A673 (cell line): ENCODE data around the gene KRIT1. TPM values are rescaled to one million over a fixed set of nuclear protein-coding genes. Genes with fewer than 3 reads are reported as not detected.

ENCODE experiments used
- BruUV-seq: library from RNA; stranded (reverse); fragments of 400-500 nt; replicated peaks from 2 replicates; lab custom pipeline; 2021; lab: Mats Ljungman, UMichigan
- CTCF ChIA-PET: fragments of 300-600 bp; sonication (Branson Sonifier 250); formaldehyde crosslinking; loops from one replicate; lab custom pipeline; 2022; ENCODE audit warnings: antibody characterized with exemption; lab: Charles Lee
- POLR2A ChIA-PET: fragments of 300-600 bp; sonication (Branson Sonifier 250); formaldehyde crosslinking; loops from one replicate; lab custom pipeline; 2022; ENCODE audit warnings: antibody characterized with exemption; ENCODE audit not compliant: low non-redundant PET; lab: Charles Lee
- DNase-seq: peaks from one replicate; pipeline ENCODE4 v3.0.0-alpha.2; 2015; ENCODE audit warnings: low spot score
- H3K27ac ChIP-seq: fragments of 200-600 bp; sonication (generic); 2 replicates; pipeline ENCODE4 v1.5.1; 2016; ENCODE audit warnings: mixed run types, low read depth, mild to moderate bottlenecking, mixed read lengths, antibody characterized with exemption, low read length; ENCODE audit not compliant: poor library complexity, severe bottlenecking
- H3K27me3 ChIP-seq: fragments of 200-600 bp; sonication (generic); replicated peaks from 2 replicates; pipeline ENCODE4 v1.6.1; 2017; ENCODE audit warnings: mixed run types, low read depth, mild to moderate bottlenecking, mixed read lengths, antibody characterized with exemption, low read length; ENCODE audit not compliant: insufficient read depth, poor library complexity
- H3K36me3 ChIP-seq: fragments of 200-600 bp; sonication (generic); 2 replicates; pipeline ENCODE4 v1.6.1; 2016; ENCODE audit warnings: mixed run types, mild to moderate bottlenecking, mixed read lengths, antibody characterized with exemption, low read length; ENCODE audit not compliant: insufficient read depth, poor library complexity, severe bottlenecking
- H3K4me1 ChIP-seq: fragments of 200-600 bp; sonication (generic); 2 replicates; pipeline ENCODE4 v1.6.1; 2017; ENCODE audit warnings: mixed run types, mild to moderate bottlenecking, mixed read lengths, antibody characterized with exemption, low read length; ENCODE audit not compliant: insufficient read depth, poor library complexity, severe bottlenecking
- H3K4me3 ChIP-seq: fragments of 200-600 bp; sonication (generic); 2 replicates; pipeline ENCODE4 v1.5.1; 2016; ENCODE audit warnings: low read depth, mixed run types, mild to moderate bottlenecking, mixed read lengths, low read length; ENCODE audit not compliant: poor library complexity, severe bottlenecking
- H3K9me3 ChIP-seq: fragments of 200-600 bp; sonication (generic); 2 replicates; pipeline ENCODE4 v1.6.1; 2016; ENCODE audit warnings: mixed run types, low read depth, mild to moderate bottlenecking, mixed read lengths, antibody characterized with exemption, low read length; ENCODE audit not compliant: poor library complexity, severe bottlenecking
- EZH2 ChIP-seq: fragments of 200-600 bp; sonication (generic); IDR thresholded peaks from 2 replicates; pipeline ENCODE4 v1.6.1; 2017; ENCODE audit warnings: borderline replicate concordance, low read depth, mild to moderate bottlenecking, mixed read lengths, antibody characterized with exemption, low read length; ENCODE audit not compliant: poor library complexity, severe bottlenecking
- intact Hi-C: fragments of 100-400 bp; cut with micrococcal nuclease; formaldehyde crosslinking; loops from one replicate; pipeline ENCODE4 v1.10.0; 2022; ENCODE audit not compliant: unreplicated experiment
- total RNA-seq: library from RNA; stranded (reverse); gene quantifications from 2 replicates; pipeline ENCODE4 v1.2.3, GENCODE V29; 2021
- TF ChIP-seq, protein P1 (sequence below): fragments of 300-800, 200-600 bp; sonication (generic); conservative IDR thresholded peaks from 2 replicates; pipeline ENCODE4 v1.5.1; 2017; ENCODE audit warnings: low read depth, mild to moderate bottlenecking, antibody characterized with exemption, low read length, moderate library complexity, mixed read lengths

The KRIT1 gene
- total RNA-seq, 1 experiment from 2014 or later: 41.3 TPM

DNA sequence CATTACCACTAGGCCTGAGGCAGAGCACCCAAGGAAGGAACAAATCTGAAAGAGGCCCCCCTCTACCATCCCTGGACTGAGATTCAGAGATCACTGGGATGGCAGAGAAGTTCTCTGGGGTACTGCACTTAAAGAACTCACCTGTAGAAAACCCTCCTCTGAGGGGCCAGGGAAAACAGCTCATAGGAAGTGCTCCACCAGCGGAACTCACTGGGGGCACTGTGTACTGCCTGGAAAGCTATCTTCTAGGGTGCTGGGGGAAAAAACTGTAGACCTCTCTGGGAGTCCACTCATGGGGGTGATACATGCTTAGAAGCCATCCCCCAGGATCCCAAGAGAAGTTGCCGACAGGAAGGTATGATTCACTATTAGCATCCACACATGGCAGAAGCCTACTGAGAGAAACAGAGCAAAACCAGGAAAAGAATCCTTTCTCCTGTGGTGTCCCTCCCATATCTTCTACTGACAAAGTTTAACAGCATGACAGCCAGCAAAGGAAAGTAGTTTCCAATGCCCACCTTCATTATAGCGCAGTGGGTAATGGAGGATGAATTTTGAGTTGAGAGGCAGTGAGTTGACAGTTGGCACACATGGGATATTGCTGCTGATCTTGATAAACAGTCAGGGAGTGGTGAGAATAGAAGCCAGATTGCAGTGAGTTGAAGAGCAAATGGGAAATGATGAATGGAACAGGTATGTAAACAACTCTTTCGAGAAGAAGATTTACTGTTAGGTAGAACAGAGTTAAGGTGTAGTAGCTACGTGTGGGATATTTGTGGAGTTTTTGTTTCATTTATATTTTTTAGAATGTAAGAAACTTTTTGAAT lies 20.9 kb upstream of the KRIT1 start:
- TF ChIP-seq EZH2: no peak
- TF ChIP-seq, protein P1, sequence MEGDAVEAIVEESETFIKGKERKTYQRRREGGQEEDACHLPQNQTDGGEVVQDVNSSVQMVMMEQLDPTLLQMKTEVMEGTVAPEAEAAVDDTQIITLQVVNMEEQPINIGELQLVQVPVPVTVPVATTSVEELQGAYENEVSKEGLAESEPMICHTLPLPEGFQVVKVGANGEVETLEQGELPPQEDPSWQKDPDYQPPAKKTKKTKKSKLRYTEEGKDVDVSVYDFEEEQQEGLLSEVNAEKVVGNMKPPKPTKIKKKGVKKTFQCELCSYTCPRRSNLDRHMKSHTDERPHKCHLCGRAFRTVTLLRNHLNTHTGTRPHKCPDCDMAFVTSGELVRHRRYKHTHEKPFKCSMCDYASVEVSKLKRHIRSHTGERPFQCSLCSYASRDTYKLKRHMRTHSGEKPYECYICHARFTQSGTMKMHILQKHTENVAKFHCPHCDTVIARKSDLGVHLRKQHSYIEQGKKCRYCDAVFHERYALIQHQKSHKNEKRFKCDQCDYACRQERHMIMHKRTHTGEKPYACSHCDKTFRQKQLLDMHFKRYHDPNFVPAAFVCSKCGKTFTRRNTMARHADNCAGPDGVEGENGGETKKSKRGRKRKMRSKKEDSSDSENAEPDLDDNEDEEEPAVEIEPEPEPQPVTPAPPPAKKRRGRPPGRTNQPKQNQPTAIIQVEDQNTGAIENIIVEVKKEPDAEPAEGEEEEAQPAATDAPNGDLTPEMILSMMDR: no peak
- CTCF ChIA-PET: interaction anchor here (0.6 kb wide), 1 partner anchor 105 kb away, joined by 3 read pairs; no protein-coding TSS in a partner anchor

DNA sequence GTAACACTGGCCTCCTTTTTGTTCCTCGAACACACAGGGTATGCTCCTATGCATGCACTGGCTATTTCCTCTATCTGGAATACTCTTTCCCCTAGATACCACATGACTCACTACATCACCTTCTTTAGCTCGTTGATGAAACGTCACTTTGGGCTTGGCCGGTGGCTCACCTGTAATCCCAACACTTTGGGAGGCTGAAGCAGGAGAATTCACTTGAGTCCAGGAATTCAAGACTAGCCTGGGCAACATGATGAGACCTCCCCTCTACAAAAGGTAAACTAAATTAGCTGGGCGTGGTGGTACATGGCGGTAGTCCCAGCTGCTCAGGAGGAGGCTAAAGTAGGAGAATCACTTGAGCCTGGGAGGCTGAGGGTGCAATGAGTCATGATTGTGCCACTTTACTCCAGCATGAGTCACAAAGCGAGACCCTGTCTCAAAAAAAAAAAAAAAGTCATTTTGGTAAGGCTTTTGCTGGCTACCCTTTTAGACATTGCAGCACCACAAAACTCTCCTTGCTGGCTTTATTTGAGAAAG lies 14.6 kb upstream of the KRIT1 start:
- intact Hi-C loops: no loop called here
- no peaks in the 10 kb centered on the region for H3K36me3 ChIP-seq
- no peak overlapping the region for H3K27ac ChIP-seq
- no peaks in the 10 kb centered on the region for H3K27me3 ChIP-seq
- TF ChIP-seq EZH2: no peak
- TF ChIP-seq, protein P1: no peak
- ChIA-PET CTCF (no interaction called here), POLR2A (no interaction called here)
- peaks cover 6% of the 10 kb centered on the region for H3K9me3 ChIP-seq
- no peak overlapping the region for H3K4me3 ChIP-seq
- no TSS peak for BruUV-seq
- DNase-seq: peak; percentile 22
- no peaks in the 10 kb centered on the region for H3K4me1 ChIP-seq

More for the DNA sequence above, 20.9 kb upstream of the KRIT1 start:
- intact Hi-C loops: no loop called here
- H3K4me1 ChIP-seq: no peaks in the 10 kb centered on the region
- H3K27ac ChIP-seq: no peak overlapping the region
- POLR2A ChIA-PET: interaction anchor here (0.5 kb wide), 1 partner anchor 52 kb away, joined by 3 read pairs; no protein-coding TSS in a partner anchor
- H3K36me3 ChIP-seq: no peaks in the 10 kb centered on the region
- no peak overlapping the region for H3K4me3 ChIP-seq
- no peak for DNase-seq
- no TSS peak for BruUV-seq
- H3K27me3 ChIP-seq: no peaks in the 10 kb centered on the region
- peaks cover 6% of the 10 kb centered on the region for H3K9me3 ChIP-seq

DNA sequence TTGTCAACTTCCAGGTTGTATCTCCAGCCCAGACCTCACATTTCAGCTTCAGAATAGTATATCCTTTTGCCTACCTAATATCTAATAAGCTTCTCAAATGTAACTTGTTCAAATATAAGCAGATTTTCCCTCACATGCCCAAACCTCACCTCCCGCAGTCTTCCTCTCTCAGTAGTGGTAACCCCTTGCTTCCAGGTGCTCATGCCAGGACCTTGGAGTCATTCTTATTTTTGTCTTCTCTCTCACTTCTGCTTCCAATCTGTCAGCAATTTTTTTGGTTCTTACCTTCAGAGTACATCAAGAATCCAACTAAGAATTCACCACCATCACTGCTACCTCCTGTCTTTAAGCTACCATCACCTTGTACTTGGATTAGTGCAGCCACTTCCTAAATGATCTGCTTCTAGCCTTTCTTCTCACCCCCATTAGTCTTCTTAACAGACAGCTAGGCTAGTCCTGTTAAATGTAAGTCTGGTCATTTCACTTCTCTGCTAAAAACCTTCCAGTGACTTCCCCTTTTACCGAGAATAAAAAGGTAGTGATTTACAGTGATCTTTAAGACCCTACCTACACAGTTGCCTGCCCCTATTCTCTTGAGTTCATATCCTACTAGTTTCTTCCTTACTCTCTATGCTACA lies 14.0 kb upstream of the KRIT1 start:
- intact Hi-C loops: no loop called here
- Histone ChIP-seq H3K27ac (no peak overlapping the region), H3K36me3 (no peaks in the 10 kb centered on the region), H3K9me3 (peaks cover 6% of the 10 kb centered on the region), H3K4me1 (no peaks in the 10 kb centered on the region), H3K4me3 (no peak overlapping the region), H3K27me3 (no peaks in the 10 kb centered on the region)
- TF ChIP-seq, protein P1: no peak
- no peak for TF ChIP-seq EZH2
- CTCF ChIA-PET: no interaction called here
- BruUV-seq: no TSS peak
- POLR2A ChIA-PET: no interaction called here
- DNase-seq: no peak
